Upper lobe of left lung (tissue), 4 donors: ENCODE data around the gene TMPRSS6.

ENCODE experiments used
- POLR2A ChIP-seq, 4 donors: fragments of 450-650 bp; IDR thresholded peaks; one replicate each; pipeline ENCODE4 v1.5.1; 2016 to 2017; ENCODE audit warnings: antibody characterized with exemption in 4 of 4, mild to moderate bottlenecking in 2 of 4
- TF ChIP-seq, protein P1 (sequence below), 6 experiments: fragments of 450-650 bp in 4 of 6; fragments of 200-600 bp in 2 of 6; sonication (generic) in 2 of 6; IDR thresholded peaks; one replicate each; pipeline ENCODE4 v1.5.1; 2016 to 2019; ENCODE audit warnings: antibody characterized with exemption in 6 of 6

DNA sequence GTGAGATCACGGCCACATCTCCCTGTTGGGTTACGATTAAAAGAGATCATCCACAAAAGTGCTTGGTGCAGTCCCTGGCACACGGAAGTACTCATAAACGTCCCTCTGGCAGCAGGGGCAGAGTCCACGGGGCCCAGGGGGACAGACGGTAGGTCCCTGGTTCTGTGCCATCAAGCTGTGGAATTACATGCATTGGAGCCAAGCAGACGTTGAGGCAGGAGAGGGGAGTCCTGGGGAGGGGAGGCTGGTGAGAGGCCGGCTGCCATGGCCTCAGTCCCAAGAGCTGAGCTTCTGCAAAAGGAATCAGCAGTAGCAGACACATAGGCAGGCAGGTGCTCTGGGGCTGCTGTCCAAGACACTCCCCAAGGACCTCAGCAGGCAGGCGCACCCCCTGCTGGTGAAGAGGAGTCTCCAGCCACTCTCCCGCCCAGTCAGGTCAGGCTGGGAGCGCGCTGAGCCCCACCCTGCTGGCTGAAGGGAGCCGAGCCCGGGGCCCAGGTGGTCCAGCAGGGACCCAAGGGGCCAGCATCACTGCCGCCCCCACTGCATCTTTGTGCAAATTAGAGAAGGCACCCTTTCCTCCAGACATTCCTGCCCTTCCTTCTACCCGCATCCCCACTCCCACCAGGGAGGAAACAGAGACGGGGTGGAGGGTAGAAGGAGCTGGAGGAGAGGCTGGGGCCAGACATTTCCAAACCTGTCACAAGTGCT is 65.5 kb downstream of the TMPRSS6 start:
- TF ChIP-seq, protein P1, sequence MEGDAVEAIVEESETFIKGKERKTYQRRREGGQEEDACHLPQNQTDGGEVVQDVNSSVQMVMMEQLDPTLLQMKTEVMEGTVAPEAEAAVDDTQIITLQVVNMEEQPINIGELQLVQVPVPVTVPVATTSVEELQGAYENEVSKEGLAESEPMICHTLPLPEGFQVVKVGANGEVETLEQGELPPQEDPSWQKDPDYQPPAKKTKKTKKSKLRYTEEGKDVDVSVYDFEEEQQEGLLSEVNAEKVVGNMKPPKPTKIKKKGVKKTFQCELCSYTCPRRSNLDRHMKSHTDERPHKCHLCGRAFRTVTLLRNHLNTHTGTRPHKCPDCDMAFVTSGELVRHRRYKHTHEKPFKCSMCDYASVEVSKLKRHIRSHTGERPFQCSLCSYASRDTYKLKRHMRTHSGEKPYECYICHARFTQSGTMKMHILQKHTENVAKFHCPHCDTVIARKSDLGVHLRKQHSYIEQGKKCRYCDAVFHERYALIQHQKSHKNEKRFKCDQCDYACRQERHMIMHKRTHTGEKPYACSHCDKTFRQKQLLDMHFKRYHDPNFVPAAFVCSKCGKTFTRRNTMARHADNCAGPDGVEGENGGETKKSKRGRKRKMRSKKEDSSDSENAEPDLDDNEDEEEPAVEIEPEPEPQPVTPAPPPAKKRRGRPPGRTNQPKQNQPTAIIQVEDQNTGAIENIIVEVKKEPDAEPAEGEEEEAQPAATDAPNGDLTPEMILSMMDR (IDR thresholded peaks at IDR 0.05): peak; percentile 62 to 86 (median 76)
- no peak for TF ChIP-seq POLR2A (IDR thresholded peaks at IDR 0.05)
